ENCODE results near the gene TBC1D22A. TPM values are rescaled to one million over a fixed set of nuclear protein-coding genes. Genes with fewer than 3 reads are reported as not detected.

Gene TBC1D22A
- total RNA-seq, 1 donor from 2014 or later, result 24.2 TPM

- Histone ChIP-seq H3K4me2 (ENCODE audit: low read length) (no peak overlapping the region), H3K9ac (ENCODE audit: low read length) (no peak overlapping the region), H3K79me2 (ENCODE audit: insufficient read depth, low read length) (no peaks in the 10 kb centered on the region), H3K9me3 (ENCODE audit: insufficient read depth, low read depth, low read length) (no peaks in the 10 kb centered on the region), H3K4me1 (ENCODE audit: insufficient read depth, low read length) (no peaks in the 10 kb centered on the region), H2AFZ (ENCODE audit: low read depth, low read length) (no peak overlapping the region), H3K27me3 (ENCODE audit: insufficient read depth, low read length) (no peaks in the 10 kb centered on the region), H3K4me3 (ENCODE audit: insufficient read depth, low read depth, low read length) (no peak overlapping the region), H4K20me1 (ENCODE audit: insufficient read depth, low read length) (peaks cover under 1% of the 10 kb centered on the region), H3K27ac (ENCODE audit: low read depth, low read length) (no peak overlapping the region), H3K36me3 (ENCODE audit: insufficient read depth, low read length) (no peaks in the 10 kb centered on the region)
- Mint-ChIP-seq H3K36me3 (ENCODE audit: low read depth, unreplicated experiment) (peaks cover 10% of the 10 kb centered on the region), H3K4me1 (ENCODE audit: low read depth, unreplicated experiment) (no peaks in the 10 kb centered on the region), H3K27me3 (ENCODE audit: low read depth, unreplicated experiment) (no peaks in the 10 kb centered on the region), H3K27ac (ENCODE audit: unreplicated experiment) (no peak overlapping the region), H3K9me3 (ENCODE audit: unreplicated experiment) (no peaks in the 10 kb centered on the region), H3K4me3 (ENCODE audit: unreplicated experiment) (no peak overlapping the region)
- TF ChIP-seq EZH2 (IDR thresholded peaks at IDR 0.05; ENCODE audit: insufficient read depth, low read length), result no peak
- TF ChIP-seq CTCF (IDR thresholded peaks at IDR 0.05; ENCODE audit: insufficient read depth, low read depth, low read length), result no peak
- FAIRE-seq (no peak), DNase-seq (ENCODE audit: low read depth) (no peak)
These were observed 297.3 kb downstream of the TBC1D22A start for GRCh38 chr22:47059701-47060161.

GRCh38 chr22:47060718-47061117 is 298.3 kb downstream of the TBC1D22A start:
- H3K27ac ChIP-seq (ENCODE audit: low read depth, low read length), result no peak overlapping the region
- no peaks in the 10 kb centered on the region for H4K20me1 ChIP-seq (ENCODE audit: insufficient read depth, low read length)
- H3K79me2 ChIP-seq (ENCODE audit: insufficient read depth, low read length), result no peaks in the 10 kb centered on the region
- H3K36me3 ChIP-seq (ENCODE audit: insufficient read depth, low read length), result no peaks in the 10 kb centered on the region
- no peaks in the 10 kb centered on the region for H3K9me3 ChIP-seq (ENCODE audit: insufficient read depth, low read depth, low read length)
- no peak overlapping the region for H3K4me2 ChIP-seq (ENCODE audit: low read length)
- FAIRE-seq (no peak), DNase-seq (ENCODE audit: low read depth) (no peak)
- Mint-ChIP-seq H3K36me3 (ENCODE audit: low read depth, unreplicated experiment) (peaks cover 10% of the 10 kb centered on the region), H3K9me3 (ENCODE audit: unreplicated experiment) (no peaks in the 10 kb centered on the region), H3K27ac (ENCODE audit: unreplicated experiment) (no peak overlapping the region), H3K4me3 (ENCODE audit: unreplicated experiment) (no peak overlapping the region), H3K4me1 (ENCODE audit: low read depth, unreplicated experiment) (no peaks in the 10 kb centered on the region), H3K27me3 (ENCODE audit: low read depth, unreplicated experiment) (no peaks in the 10 kb centered on the region)
- H3K4me3 ChIP-seq (ENCODE audit: insufficient read depth, low read depth, low read length), result no peak overlapping the region
- no peak overlapping the region for H2AFZ ChIP-seq (ENCODE audit: low read depth, low read length)
- H3K27me3 ChIP-seq (ENCODE audit: insufficient read depth, low read length), result no peaks in the 10 kb centered on the region
- H3K9ac ChIP-seq (ENCODE audit: low read length), result no peak overlapping the region
- no peaks in the 10 kb centered on the region for H3K4me1 ChIP-seq (ENCODE audit: insufficient read depth, low read length)
- TF ChIP-seq EZH2 (IDR thresholded peaks at IDR 0.05; ENCODE audit: insufficient read depth, low read length) (no peak), CTCF (IDR thresholded peaks at IDR 0.05; ENCODE audit: insufficient read depth, low read depth, low read length) (no peak)

- no peak for FAIRE-seq
These were observed 298.8 kb downstream of the TBC1D22A start for GRCh38 chr22:47061226-47061625.

More at GRCh38 chr22:47061226-47061625, 298.8 kb downstream of the TBC1D22A start:
- no peak for DNase-seq (ENCODE audit: low read depth)
- H3K4me1 ChIP-seq (ENCODE audit: insufficient read depth, low read length), result no peaks in the 10 kb centered on the region
- no peaks in the 10 kb centered on the region for H3K27me3 ChIP-seq (ENCODE audit: insufficient read depth, low read length)
- no peak overlapping the region for H3K4me2 ChIP-seq (ENCODE audit: low read length)
- Mint-ChIP-seq H3K9me3 (ENCODE audit: unreplicated experiment) (no peaks in the 10 kb centered on the region), H3K36me3 (ENCODE audit: low read depth, unreplicated experiment) (peaks cover 8% of the 10 kb centered on the region), H3K27ac (ENCODE audit: unreplicated experiment) (no peak overlapping the region), H3K4me3 (ENCODE audit: unreplicated experiment) (no peak overlapping the region), H3K27me3 (ENCODE audit: low read depth, unreplicated experiment) (no peaks in the 10 kb centered on the region), H3K4me1 (ENCODE audit: low read depth, unreplicated experiment) (no peaks in the 10 kb centered on the region)
- H3K9me3 ChIP-seq (ENCODE audit: insufficient read depth, low read depth, low read length), result no peaks in the 10 kb centered on the region
- no peaks in the 10 kb centered on the region for H4K20me1 ChIP-seq (ENCODE audit: insufficient read depth, low read length)
- H3K4me3 ChIP-seq (ENCODE audit: insufficient read depth, low read depth, low read length), result no peak overlapping the region
- H3K36me3 ChIP-seq (ENCODE audit: insufficient read depth, low read length), result no peaks in the 10 kb centered on the region
- no peak overlapping the region for H3K9ac ChIP-seq (ENCODE audit: low read length)
- TF ChIP-seq CTCF (IDR thresholded peaks at IDR 0.05; ENCODE audit: insufficient read depth, low read depth, low read length) (no peak), EZH2 (IDR thresholded peaks at IDR 0.05; ENCODE audit: insufficient read depth, low read length) (no peak)
- no peak overlapping the region for H2AFZ ChIP-seq (ENCODE audit: low read depth, low read length)
- H3K27ac ChIP-seq (ENCODE audit: low read depth, low read length), result no peak overlapping the region
- H3K79me2 ChIP-seq (ENCODE audit: insufficient read depth, low read length), result no peaks in the 10 kb centered on the region

Measured in astrocyte (in vitro differentiated cells and primary cell).